ENCODE results near the gene APOL1.
"Not testable (repeated sequence)": the region's sequence is repeated elsewhere in the genome, so short reads cannot be mapped to it uniquely, and the experiment has no call there.

APOL1 gene

GRCh38 chr22:36259615-36260300 is 6.8 kb downstream of the APOL1 start:
- no peak for TF ChIP-seq CTCF (conservative IDR thresholded peaks at IDR 0.05; ENCODE audit: control insufficient read depth, insufficient read depth, low read depth, low read length)
- no peak overlapping the region for H3K4me3 ChIP-seq (ENCODE audit: control insufficient read depth, low read depth, low read length)

GRCh38 chr22:36261675-36262074 is 8.7 kb downstream of the APOL1 start:
- not testable (repeated sequence) for DNase-seq (ENCODE audit: low read depth)

More at GRCh38 chr22:36259615-36260300, 6.8 kb downstream of the APOL1 start:
- no peak for DNase-seq (ENCODE audit: low read depth)

GRCh38 chr22:36262307-36262706 is 9.4 kb downstream of the APOL1 start:
- not testable (repeated sequence) for DNase-seq (ENCODE audit: low read depth); H3K4me3 ChIP-seq (ENCODE audit: control insufficient read depth, low read depth, low read length)

More at GRCh38 chr22:36261675-36262074, 8.7 kb downstream of the APOL1 start:
- H3K4me3 ChIP-seq (ENCODE audit: control insufficient read depth, low read depth, low read length) = not testable (repeated sequence)

- H3K4me3 ChIP-seq (ENCODE audit: control insufficient read depth, low read depth, low read length) = not testable (repeated sequence)
- DNase-seq (ENCODE audit: low read depth) = peak; percentile 52
These were observed 10.3 kb downstream of the APOL1 start for GRCh38 chr22:36263216-36263673.

GRCh38 chr22:36263886-36264664 is 11.1 kb downstream of the APOL1 start:
- DNase-seq (ENCODE audit: low read depth); H3K4me3 ChIP-seq (ENCODE audit: control insufficient read depth, low read depth, low read length): not testable (repeated sequence)

- TF ChIP-seq CTCF (conservative IDR thresholded peaks at IDR 0.05; ENCODE audit: control insufficient read depth, insufficient read depth, low read depth, low read length) = no peak
- no peak for DNase-seq (ENCODE audit: low read depth)
- H3K4me3 ChIP-seq (ENCODE audit: control insufficient read depth, low read depth, low read length) = no peak overlapping the region
These were observed 14.1 kb downstream of the APOL1 start for GRCh38 chr22:36267058-36267457.

- no peak overlapping the region for H3K4me3 ChIP-seq (ENCODE audit: control insufficient read depth, low read depth, low read length)
- no peak for DNase-seq (ENCODE audit: low read depth)
- TF ChIP-seq CTCF (conservative IDR thresholded peaks at IDR 0.05; ENCODE audit: control insufficient read depth, insufficient read depth, low read depth, low read length) = no peak
These were observed 15.1 kb downstream of the APOL1 start for GRCh38 chr22:36267896-36268485.

- DNase-seq (ENCODE audit: low read depth) = not testable (repeated sequence)
These were observed 18.3 kb downstream of the APOL1 start for GRCh38 chr22:36271231-36271630.

GRCh38 chr22:36271951-36272350 is 19.0 kb downstream of the APOL1 start:
- DNase-seq (ENCODE audit: low read depth); H3K4me3 ChIP-seq (ENCODE audit: control insufficient read depth, low read depth, low read length): not testable (repeated sequence)

More at GRCh38 chr22:36271231-36271630, 18.3 kb downstream of the APOL1 start:
- H3K4me3 ChIP-seq (ENCODE audit: control insufficient read depth, low read depth, low read length) = not testable (repeated sequence)

- DNase-seq (ENCODE audit: low read depth) = no peak
- no peak overlapping the region for H3K4me3 ChIP-seq (ENCODE audit: control insufficient read depth, low read depth, low read length)
- TF ChIP-seq CTCF (conservative IDR thresholded peaks at IDR 0.05; ENCODE audit: control insufficient read depth, insufficient read depth, low read depth, low read length) = no peak
These were observed 21.6 kb downstream of the APOL1 start for GRCh38 chr22:36274531-36274930.
